ENCODE data around the gene AKR1B15.

GRCh38 chr7:134585897-134586296 lies 37.0 kb downstream of the AKR1B15 start:
- TF ChIP-seq POLR2A (IDR thresholded peaks at IDR 0.05): no peak
- TF ChIP-seq CTCF (IDR thresholded peaks at IDR 0.05): no peak
- TF ChIP-seq POLR2AphosphoS5 (IDR thresholded peaks at IDR 0.05): no peak
